Endothelial cell of umbilical vein (primary cell): ENCODE data around the gene CARD11. TPM values are rescaled to one million over a fixed set of nuclear protein-coding genes. Genes with fewer than 3 reads are reported as not detected.

Experiments used
- BruUV-seq: library from RNA; stranded (reverse); fragments of 400-500 nt; replicated peaks from 2 replicates; lab custom pipeline; 2021; lab: Mats Ljungman, UMichigan
- CTCF ChIA-PET: fragments of 300-600, 350-600 bp; sonication (Branson Sonifier 250); formaldehyde crosslinking; loops from one replicate; lab custom pipeline; 2021; ENCODE audit warnings: antibody characterized with exemption, inconsistent platforms; lab: Charles Lee
- POLR2A ChIA-PET: fragments of 300-600, 350-600 bp; sonication (Branson Sonifier 250); formaldehyde crosslinking; loops from one replicate; lab custom pipeline; 2021; ENCODE audit warnings: antibody characterized with exemption, inconsistent platforms; lab: Charles Lee
- DNase-seq: peaks from one replicate; pipeline ENCODE4 v3.0.0-alpha.2; 2011; ENCODE audit warnings: low read depth, low spot score
- FAIRE-seq: peaks from 2 replicates; lab custom pipeline; 2011; peaks lifted over from hg19 to GRCh38; lab: Jason Lieb, UNC
- H2AFZ ChIP-seq: 2 replicates; pipeline ENCODE4 v1.6.0; 2012; ENCODE audit warnings: low read depth, low read length, control low read depth, inconsistent platforms
- H3K27ac ChIP-seq: 2 replicates; pipeline ENCODE4 v1.5.1; 2011; ENCODE audit warnings: low read depth, mild to moderate bottlenecking, control low read depth, low read length, moderate library complexity; ENCODE audit not compliant: insufficient read depth
- H3K27me3 ChIP-seq, 2 experiments: 2 replicates each; pipeline versions ENCODE4 v1.6.0 to v1.6.1; 2011; ENCODE audit warnings: low read length in 2 of 2, mixed read lengths in 1 of 2; ENCODE audit not compliant: control insufficient read depth in 2 of 2, insufficient read depth in 2 of 2
- H3K36me3 ChIP-seq, 2 experiments: 2 replicates in 1 of 2; 3 replicates in 1 of 2; pipeline ENCODE4 v1.5.1; 2011; ENCODE audit warnings: low read length in 2 of 2, mild to moderate bottlenecking in 1 of 2, moderate library complexity in 1 of 2; ENCODE audit not compliant: control insufficient read depth in 2 of 2, insufficient read depth in 2 of 2; ENCODE audit errors: extremely low read depth in 1 of 2
- H3K4me1 ChIP-seq: 3 replicates; pipeline ENCODE4 v1.5.1; 2011; ENCODE audit warnings: mild to moderate bottlenecking, low read length; ENCODE audit not compliant: control insufficient read depth, insufficient read depth; ENCODE audit errors: extremely low read depth
- H3K4me2 ChIP-seq: 2 replicates; pipeline ENCODE4 v1.6.1; 2011; ENCODE audit warnings: low read length, control low read depth, mixed read lengths; ENCODE audit not compliant: insufficient read depth
- H3K4me3 ChIP-seq, 3 experiments: fragments of 200-600 bp in 1 of 3; sonication (generic), shearing (Covaris generic) in 1 of 3; replicated peaks in 1 of 3; 2 replicates each; pipeline ENCODE4 v1.5.1; 2011 to 2016; ENCODE audit warnings: control low read depth in 3 of 3, low read length in 3 of 3, mild to moderate bottlenecking in 2 of 3, inconsistent platforms in 1 of 3, low read depth in 1 of 3, moderate library complexity in 1 of 3; ENCODE audit not compliant: insufficient read depth in 1 of 3
- H3K79me2 ChIP-seq: 2 replicates; pipeline ENCODE4 v1.6.0; 2012; ENCODE audit warnings: low read length, inconsistent platforms; ENCODE audit not compliant: control insufficient read depth, insufficient read depth
- H3K9ac ChIP-seq: replicated peaks from 2 replicates; pipeline ENCODE3; 2011; ENCODE audit warnings: low read length, control low read depth; ENCODE audit not compliant: insufficient read depth; ENCODE audit errors: extremely low read depth
- H3K9me1 ChIP-seq: replicated peaks from 3 replicates; pipeline ENCODE4 v1.6.0; 2011; ENCODE audit warnings: mild to moderate bottlenecking, low read length; ENCODE audit not compliant: control insufficient read depth, insufficient read depth; ENCODE audit errors: extremely low read depth
- H3K9me3 ChIP-seq: replicated peaks from 2 replicates; pipeline ENCODE4 v1.5.1; 2012; ENCODE audit warnings: low read length, inconsistent platforms; ENCODE audit not compliant: control insufficient read depth, insufficient read depth
- H4K20me1 ChIP-seq: replicated peaks from 2 replicates; pipeline ENCODE3; 2011; ENCODE audit warnings: mild to moderate bottlenecking, low read length; ENCODE audit not compliant: control insufficient read depth, insufficient read depth; ENCODE audit errors: extremely low read depth
- EZH2 ChIP-seq: IDR thresholded peaks from 2 replicates; pipeline ENCODE4 v1.6.1; 2012; ENCODE audit warnings: borderline replicate concordance, low read depth, mild to moderate bottlenecking, moderate library complexity, low read length, inconsistent platforms; ENCODE audit not compliant: severe bottlenecking
- FOS ChIP-seq: IDR thresholded peaks from 2 replicates; pipeline ENCODE4 v1.6.1; 2011; ENCODE audit warnings: mild to moderate bottlenecking, low read length, moderate library complexity, borderline replicate concordance; ENCODE audit not compliant: insufficient read depth
- GATA2 ChIP-seq: IDR thresholded peaks from 2 replicates; pipeline ENCODE4 v1.7.0; 2011; ENCODE audit warnings: low read depth, mild to moderate bottlenecking, moderate library complexity, mixed read lengths, low read length; ENCODE audit not compliant: insufficient read length, insufficient read depth
- JUN ChIP-seq: IDR thresholded peaks from 2 replicates; pipeline ENCODE4 v1.6.1; 2011; ENCODE audit warnings: borderline replicate concordance, low read depth; ENCODE audit not compliant: insufficient read length, insufficient read depth
- MYC ChIP-seq: IDR thresholded peaks from one replicate; pipeline ENCODE4 v1.6.1; 2011; ENCODE audit warnings: mild to moderate bottlenecking, low read depth, low read length
- POLR2A ChIP-seq: IDR thresholded peaks from 2 replicates; pipeline ENCODE4 v1.6.1; 2012; ENCODE audit warnings: low read depth, mild to moderate bottlenecking, control low read depth, low read length
- POLR2AphosphoS5 ChIP-seq: IDR thresholded peaks from 2 replicates; pipeline ENCODE4 v1.6.1; 2012; ENCODE audit warnings: low read depth, mild to moderate bottlenecking, control low read depth, low read length, moderate library complexity; ENCODE audit not compliant: insufficient read depth
- dilution Hi-C: fragments of 300-500 bp; cut with MboI; formaldehyde crosslinking; loops from one replicate; pipeline ENCODE4 v1.15.0; 2019; ENCODE audit warnings: low sequenced_read_pairs; ENCODE audit not compliant: extremely low pct_ligation_motif_present
- intact Hi-C: fragments of 100-400 bp; cut with micrococcal nuclease; formaldehyde crosslinking; loops from one replicate; pipeline ENCODE4 v1.10.0; 2022
- polyA plus RNA-seq, 4 experiments: library from polyadenylated mRNA; depleted of rRNA in 3 of 4; stranded (reverse) in 3 of 4; unstranded in 1 of 4; fragments of >200 nt; gene quantifications; 2 replicates each; pipeline versions ENCODE4 v1.2.1 to v1.2.3, GENCODE V29; 2011 to 2012; ENCODE audit warnings: missing spikeins in 1 of 4
- total RNA-seq: library from RNA; stranded (reverse); gene quantifications from 2 replicates; pipeline ENCODE4 v1.2.3, GENCODE V29; 2021
- TF ChIP-seq, protein P1 (sequence below), 2 donors: IDR thresholded peaks; 1 replicate in 1 of 2; 2 replicates in 1 of 2; pipeline ENCODE4 v1.5.1; 2011; ENCODE audit warnings: low read length in 2 of 2, mild to moderate bottlenecking in 2 of 2, moderate library complexity in 2 of 2, control low read depth in 1 of 2, inconsistent platforms in 1 of 2, low read depth in 1 of 2; ENCODE audit not compliant: insufficient read depth in 1 of 2; ENCODE audit errors: extremely low read depth in 1 of 2
- TF ChIP-seq, protein P2 (sequence below): IDR thresholded peaks from 2 replicates; pipeline ENCODE4 v1.6.1; 2011; ENCODE audit not compliant: insufficient read depth, insufficient read length

The CARD11 gene
- total and polyA plus RNA-seq, 2 donors (not counting 3 experiments of a cell fraction or from before 2014, with no cell fraction given), result 20.4 to 41.8 TPM

DNA sequence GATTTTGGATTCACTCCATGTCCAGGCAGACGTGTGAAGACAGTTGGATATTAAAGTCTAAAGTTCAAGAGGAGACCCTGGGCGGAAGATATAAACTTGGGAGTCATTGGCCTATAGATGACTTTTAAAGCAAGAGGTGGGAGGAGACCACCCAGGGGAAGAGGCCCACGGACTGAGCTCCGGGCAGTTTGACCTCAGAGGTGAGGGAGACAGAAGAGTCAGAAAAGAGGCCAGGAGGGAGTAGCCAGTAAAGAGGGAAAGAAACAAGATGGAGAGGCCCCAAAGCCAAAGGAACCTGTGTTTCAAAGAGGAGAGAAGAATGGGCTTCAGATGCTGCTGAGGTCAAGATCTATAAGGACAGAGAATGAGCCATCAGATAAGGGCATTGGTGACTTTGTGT, 11.4 kb downstream of the CARD11 start:
- Histone ChIP-seq H3K36me3 (no peaks in the 10 kb centered on the region), H3K4me1 (peaks cover 18% of the 10 kb centered on the region), H2AFZ (no peak overlapping the region), H3K4me3 (no peak overlapping the region), H3K9ac (no peak overlapping the region), H3K27ac (no peak overlapping the region), H4K20me1 (no peaks in the 10 kb centered on the region), H3K9me1 (no peaks in the 10 kb centered on the region), H3K4me2 (no peak overlapping the region), H3K9me3 (no peaks in the 10 kb centered on the region), H3K27me3 (no peaks in the 10 kb centered on the region), H3K79me2 (peaks cover 16% of the 10 kb centered on the region)
- dilution Hi-C loops, result no loop called here
- no TSS peak for BruUV-seq
- no peak for FAIRE-seq
- no peak for TF ChIP-seq POLR2A
- no peak for TF ChIP-seq MYC
- TF ChIP-seq, protein P1, sequence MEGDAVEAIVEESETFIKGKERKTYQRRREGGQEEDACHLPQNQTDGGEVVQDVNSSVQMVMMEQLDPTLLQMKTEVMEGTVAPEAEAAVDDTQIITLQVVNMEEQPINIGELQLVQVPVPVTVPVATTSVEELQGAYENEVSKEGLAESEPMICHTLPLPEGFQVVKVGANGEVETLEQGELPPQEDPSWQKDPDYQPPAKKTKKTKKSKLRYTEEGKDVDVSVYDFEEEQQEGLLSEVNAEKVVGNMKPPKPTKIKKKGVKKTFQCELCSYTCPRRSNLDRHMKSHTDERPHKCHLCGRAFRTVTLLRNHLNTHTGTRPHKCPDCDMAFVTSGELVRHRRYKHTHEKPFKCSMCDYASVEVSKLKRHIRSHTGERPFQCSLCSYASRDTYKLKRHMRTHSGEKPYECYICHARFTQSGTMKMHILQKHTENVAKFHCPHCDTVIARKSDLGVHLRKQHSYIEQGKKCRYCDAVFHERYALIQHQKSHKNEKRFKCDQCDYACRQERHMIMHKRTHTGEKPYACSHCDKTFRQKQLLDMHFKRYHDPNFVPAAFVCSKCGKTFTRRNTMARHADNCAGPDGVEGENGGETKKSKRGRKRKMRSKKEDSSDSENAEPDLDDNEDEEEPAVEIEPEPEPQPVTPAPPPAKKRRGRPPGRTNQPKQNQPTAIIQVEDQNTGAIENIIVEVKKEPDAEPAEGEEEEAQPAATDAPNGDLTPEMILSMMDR (IDR thresholded peaks at IDR 0.05; ENCODE audit: extremely low read depth in 1 of 2, insufficient read depth in 1 of 2, low read depth in 1 of 2, low read length in 2 of 2), result no peak
- TF ChIP-seq POLR2AphosphoS5, result no peak
- no peak for TF ChIP-seq GATA2
- TF ChIP-seq, protein P2, sequence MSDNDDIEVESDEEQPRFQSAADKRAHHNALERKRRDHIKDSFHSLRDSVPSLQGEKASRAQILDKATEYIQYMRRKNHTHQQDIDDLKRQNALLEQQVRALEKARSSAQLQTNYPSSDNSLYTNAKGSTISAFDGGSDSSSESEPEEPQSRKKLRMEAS, result no peak
- TF ChIP-seq EZH2, result no peak
- no peak for TF ChIP-seq JUN
- no peak for TF ChIP-seq FOS
- intact Hi-C loops, result no loop called here
- DNase-seq, result no peak
- POLR2A ChIA-PET, result no interaction called here
- CTCF ChIA-PET, result no interaction called here
